Adrenal gland (tissue), 5 donors: ENCODE data around the gene CX3CR1.
A peak's percentile ranks its signal among the peaks of the same experiment; 100 is the strongest.

Experiments used
- POLR2A ChIP-seq, 2 donors: fragments of 450-650 bp; IDR thresholded peaks; one replicate each; pipeline ENCODE4 v1.6.1; 2017; ENCODE audit warnings: antibody characterized with exemption in 2 of 2, mild to moderate bottlenecking in 2 of 2, moderate library complexity in 1 of 2
- TF ChIP-seq, protein P1 (sequence below), 6 experiments: fragments of 450-650 bp in 4 of 6; fragments of 200-600 bp in 2 of 6; sonication (generic) in 1 of 6; IDR thresholded peaks; 1 replicate in 5 of 6; 2 replicates in 1 of 6; pipeline versions ENCODE4 v1.5.1 to v1.8.0; 2016 to 2021; ENCODE audit warnings: antibody characterized with exemption in 6 of 6, mild to moderate bottlenecking in 2 of 6, moderate library complexity in 1 of 6
- donor health status: DM: no; HTN: no; CAD: no.

DNA sequence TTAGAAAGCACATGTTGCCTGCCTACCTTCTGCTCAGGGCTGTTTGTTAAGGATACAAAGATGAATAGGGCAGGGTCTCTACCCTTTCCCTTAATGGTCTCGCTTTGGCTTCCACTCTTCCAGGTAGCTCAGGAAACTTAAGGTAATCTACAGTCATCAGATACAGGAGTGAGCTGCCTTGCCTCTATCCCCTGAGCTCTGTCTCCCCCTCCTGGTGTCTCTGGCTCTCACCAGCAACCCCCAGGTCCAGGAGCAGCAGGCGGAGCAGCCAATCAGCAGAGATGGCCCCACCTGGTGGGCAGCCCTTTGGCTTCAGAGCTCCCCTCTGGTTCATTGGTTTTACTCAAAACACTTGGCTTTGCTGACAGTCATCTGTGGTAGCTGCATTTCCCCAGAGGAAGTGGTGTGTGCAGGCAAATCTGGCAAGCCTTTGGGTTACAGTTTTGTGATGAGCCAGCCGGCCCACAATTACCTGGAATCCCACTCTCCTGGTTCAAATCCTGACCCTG is 8.5 kb upstream of the CX3CR1 start:
- TF ChIP-seq, protein P1, sequence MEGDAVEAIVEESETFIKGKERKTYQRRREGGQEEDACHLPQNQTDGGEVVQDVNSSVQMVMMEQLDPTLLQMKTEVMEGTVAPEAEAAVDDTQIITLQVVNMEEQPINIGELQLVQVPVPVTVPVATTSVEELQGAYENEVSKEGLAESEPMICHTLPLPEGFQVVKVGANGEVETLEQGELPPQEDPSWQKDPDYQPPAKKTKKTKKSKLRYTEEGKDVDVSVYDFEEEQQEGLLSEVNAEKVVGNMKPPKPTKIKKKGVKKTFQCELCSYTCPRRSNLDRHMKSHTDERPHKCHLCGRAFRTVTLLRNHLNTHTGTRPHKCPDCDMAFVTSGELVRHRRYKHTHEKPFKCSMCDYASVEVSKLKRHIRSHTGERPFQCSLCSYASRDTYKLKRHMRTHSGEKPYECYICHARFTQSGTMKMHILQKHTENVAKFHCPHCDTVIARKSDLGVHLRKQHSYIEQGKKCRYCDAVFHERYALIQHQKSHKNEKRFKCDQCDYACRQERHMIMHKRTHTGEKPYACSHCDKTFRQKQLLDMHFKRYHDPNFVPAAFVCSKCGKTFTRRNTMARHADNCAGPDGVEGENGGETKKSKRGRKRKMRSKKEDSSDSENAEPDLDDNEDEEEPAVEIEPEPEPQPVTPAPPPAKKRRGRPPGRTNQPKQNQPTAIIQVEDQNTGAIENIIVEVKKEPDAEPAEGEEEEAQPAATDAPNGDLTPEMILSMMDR (IDR thresholded peaks at IDR 0.05), result peak; percentile 58 to 92 (median 85)
- TF ChIP-seq POLR2A (IDR thresholded peaks at IDR 0.05), result no peak
